Measurements from ENCODE around the gene PMPCA.

The PMPCA gene

DNA sequence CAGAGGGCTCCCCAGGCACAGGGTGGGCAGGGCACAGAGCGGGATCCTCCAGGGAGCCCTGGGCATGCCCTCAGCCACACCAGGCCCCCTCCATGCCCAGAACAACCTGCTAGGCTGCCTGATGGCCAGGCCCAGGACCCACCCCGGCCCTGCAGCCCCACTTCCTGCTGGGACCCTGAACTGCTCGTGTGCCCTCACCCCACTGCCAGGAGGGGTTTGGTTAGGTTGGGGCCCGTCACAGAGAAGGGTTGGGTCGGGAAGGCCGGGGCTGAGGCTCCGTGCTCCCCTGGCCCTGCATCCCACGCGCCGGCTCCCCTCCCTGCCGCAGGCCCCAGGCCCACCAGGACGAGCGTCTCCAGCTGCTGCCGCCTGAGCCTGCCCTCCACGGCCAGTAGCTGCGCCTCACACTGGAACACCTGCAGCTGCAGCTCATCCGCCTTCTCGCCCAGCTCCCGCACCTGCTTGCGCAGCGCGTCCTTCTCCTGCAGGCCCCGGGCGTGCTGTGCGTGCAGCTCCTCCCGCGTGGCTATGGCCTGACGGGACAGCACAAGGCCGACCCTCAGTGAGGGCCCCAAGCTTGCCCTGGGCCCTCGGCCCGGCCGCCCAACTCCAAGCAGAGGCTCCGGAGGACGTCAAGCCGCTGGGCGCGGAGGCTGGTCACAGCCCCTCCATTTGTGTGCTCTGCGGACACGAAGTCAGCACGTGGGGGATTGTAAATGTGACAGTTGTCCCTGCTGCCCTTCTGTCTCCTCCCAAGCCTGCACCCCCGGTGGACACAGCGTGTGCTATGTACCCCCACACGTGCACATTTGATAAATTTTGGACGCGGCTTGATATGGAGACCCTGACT, 42.9 kb upstream of the PMPCA start:
- H3K4me3 Mint-ChIP-seq: no peak overlapping the region
- H3K27me3 Mint-ChIP-seq: no peaks in the 10 kb centered on the region
- H3K27ac Mint-ChIP-seq (ENCODE audit: low read depth): no peak overlapping the region
- H3K9me3 Mint-ChIP-seq: no peaks in the 10 kb centered on the region
- peaks cover 2% of the 10 kb centered on the region for H3K4me1 Mint-ChIP-seq
- ATAC-seq (replicated peaks; ENCODE audit: extremely low read depth, poor library complexity, severe bottlenecking): no peak
- H3K36me3 Mint-ChIP-seq (ENCODE audit: insufficient read depth): peaks cover 5% of the 10 kb centered on the region
- DNase-seq (ENCODE audit: low spot score in 2 of 2): no peak

DNA sequence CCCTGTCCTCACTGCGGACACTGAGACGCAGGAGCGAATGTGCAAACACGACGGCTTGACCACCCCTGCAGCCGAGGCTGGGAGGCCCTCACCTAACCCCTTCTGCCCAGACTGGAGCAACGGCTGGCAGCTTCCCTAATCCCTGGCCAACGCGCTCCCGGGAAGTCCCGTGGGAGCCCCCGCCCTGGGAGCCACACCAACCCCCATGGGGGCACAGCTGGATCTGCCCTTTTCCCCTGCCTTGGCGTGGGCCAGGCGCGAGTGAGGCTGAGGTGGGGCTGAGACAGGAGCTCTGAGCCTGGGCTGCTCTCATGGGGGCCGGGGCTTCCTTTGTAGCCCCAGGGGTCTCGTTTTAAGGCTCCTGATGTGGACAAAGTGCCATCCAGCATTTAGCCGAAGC, 42.3 kb upstream of the PMPCA start:
- Mint-ChIP-seq H3K4me3 (no peak overlapping the region), H3K4me1 (no peaks in the 10 kb centered on the region), H3K27me3 (no peaks in the 10 kb centered on the region), H3K36me3 (ENCODE audit: insufficient read depth) (peaks cover 2% of the 10 kb centered on the region), H3K27ac (ENCODE audit: low read depth) (no peak overlapping the region), H3K9me3 (no peaks in the 10 kb centered on the region)
- ATAC-seq (replicated peaks; ENCODE audit: extremely low read depth, poor library complexity, severe bottlenecking) (no peak), DNase-seq (ENCODE audit: low spot score in 2 of 2) (no peak)

DNA sequence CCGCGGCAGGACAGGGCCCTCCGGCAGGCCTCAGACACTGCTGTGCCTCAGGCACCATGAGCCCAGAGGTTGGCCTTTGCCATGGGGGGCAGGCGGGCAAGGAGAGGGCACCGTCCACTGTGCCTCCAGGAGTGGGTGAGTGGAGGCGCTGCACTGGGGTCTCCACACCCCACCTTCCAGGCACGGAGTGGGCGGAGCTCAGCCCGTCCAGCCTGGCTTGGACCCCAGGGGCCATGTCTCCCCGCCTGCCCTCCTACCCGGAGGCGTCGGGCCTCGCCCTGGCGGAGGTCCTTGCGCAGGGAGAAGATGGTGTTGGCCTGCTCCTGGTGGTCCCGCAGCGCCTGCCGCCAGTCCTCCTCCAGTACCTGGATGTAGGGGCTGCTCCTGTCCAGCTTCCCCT, 40.4 kb upstream of the PMPCA start:
- H3K9me3 Mint-ChIP-seq: no peaks in the 10 kb centered on the region
- ATAC-seq (replicated peaks; ENCODE audit: extremely low read depth, poor library complexity, severe bottlenecking): no peak
- H3K4me1 Mint-ChIP-seq: no peaks in the 10 kb centered on the region

DNA sequence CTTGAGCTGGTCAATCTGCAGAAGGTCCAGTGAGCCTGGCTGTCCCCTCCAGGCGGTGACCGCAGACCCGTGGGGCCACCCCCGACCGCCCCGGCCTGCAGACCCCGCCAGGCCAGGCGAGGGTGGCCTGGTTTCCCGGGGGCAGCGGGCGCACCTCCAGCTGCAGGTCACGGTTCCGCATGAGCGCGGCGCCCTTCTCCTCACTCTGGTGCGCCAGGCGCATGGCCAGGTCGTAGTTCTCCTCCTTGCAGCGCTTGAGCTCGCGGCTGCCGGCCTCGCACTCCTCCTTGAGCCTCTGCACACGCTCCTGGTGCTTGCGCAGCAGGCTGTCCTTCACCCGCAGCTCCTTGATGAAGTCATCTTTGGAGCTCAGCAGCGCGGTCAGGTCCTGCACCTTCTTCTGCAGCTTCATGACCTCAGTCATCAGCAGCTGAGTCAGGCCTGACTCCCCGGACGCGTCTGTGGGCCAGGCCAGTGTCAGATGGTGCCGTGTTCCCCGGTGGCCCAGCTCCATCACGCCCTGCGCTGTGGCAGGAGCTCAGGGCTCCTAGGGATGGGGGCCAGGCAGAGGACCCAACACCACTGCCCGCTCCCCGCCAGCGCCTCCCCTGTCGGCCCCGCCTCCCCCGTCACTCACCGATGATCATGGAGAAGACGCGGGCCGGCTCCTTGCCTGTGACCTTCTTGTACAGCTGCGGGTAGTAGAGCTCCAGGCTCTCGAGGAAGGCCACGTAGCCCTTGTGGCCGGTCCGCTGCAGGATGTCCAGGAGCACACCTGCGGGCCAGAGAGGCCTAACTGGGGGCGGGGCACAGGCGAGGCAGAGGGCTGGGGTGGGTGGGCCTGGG, 39.5 kb upstream of the PMPCA start:
- H3K27ac Mint-ChIP-seq (ENCODE audit: low read depth): no peak overlapping the region
- H3K4me3 Mint-ChIP-seq: no peak overlapping the region
- no peak for ATAC-seq (replicated peaks; ENCODE audit: extremely low read depth, poor library complexity, severe bottlenecking)
- no peaks in the 10 kb centered on the region for H3K27me3 Mint-ChIP-seq
- DNase-seq (ENCODE audit: low spot score in 2 of 2): no peak
- no peaks in the 10 kb centered on the region for H3K4me1 Mint-ChIP-seq
- no peaks in the 10 kb centered on the region for H3K36me3 Mint-ChIP-seq (ENCODE audit: insufficient read depth)
- no peaks in the 10 kb centered on the region for H3K9me3 Mint-ChIP-seq

More for the DNA sequence above, 40.4 kb upstream of the PMPCA start:
- Mint-ChIP-seq H3K36me3 (ENCODE audit: insufficient read depth) (no peaks in the 10 kb centered on the region), H3K4me3 (no peak overlapping the region), H3K27ac (ENCODE audit: low read depth) (no peak overlapping the region), H3K27me3 (no peaks in the 10 kb centered on the region)
- DNase-seq (ENCODE audit: low spot score in 2 of 2): no peak

DNA sequence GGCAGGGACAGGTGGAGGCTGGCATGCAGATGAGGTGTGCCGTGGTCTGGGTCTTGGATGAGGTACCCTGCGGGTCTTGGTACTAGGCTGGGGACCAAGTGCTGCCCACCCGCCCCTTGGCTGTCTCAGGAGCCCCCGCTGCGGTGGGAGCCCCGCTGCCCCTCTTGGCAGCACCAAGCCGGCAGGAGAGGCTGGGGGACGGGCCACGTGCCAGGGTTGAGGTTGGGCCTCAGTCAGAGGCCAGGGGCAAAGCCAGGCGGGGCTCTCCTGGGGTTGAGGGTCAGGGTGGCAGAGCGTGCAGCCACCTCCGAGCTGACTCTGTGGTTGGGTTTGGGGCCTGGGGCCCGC, 39.0 kb upstream of the PMPCA start:
- ATAC-seq (replicated peaks; ENCODE audit: extremely low read depth, poor library complexity, severe bottlenecking): no peak
- Mint-ChIP-seq H3K4me1 (no peaks in the 10 kb centered on the region), H3K27ac (ENCODE audit: low read depth) (no peak overlapping the region), H3K27me3 (no peaks in the 10 kb centered on the region), H3K4me3 (no peak overlapping the region), H3K9me3 (no peaks in the 10 kb centered on the region), H3K36me3 (ENCODE audit: insufficient read depth) (no peaks in the 10 kb centered on the region)
- no peak for DNase-seq (ENCODE audit: low spot score in 2 of 2)

DNA sequence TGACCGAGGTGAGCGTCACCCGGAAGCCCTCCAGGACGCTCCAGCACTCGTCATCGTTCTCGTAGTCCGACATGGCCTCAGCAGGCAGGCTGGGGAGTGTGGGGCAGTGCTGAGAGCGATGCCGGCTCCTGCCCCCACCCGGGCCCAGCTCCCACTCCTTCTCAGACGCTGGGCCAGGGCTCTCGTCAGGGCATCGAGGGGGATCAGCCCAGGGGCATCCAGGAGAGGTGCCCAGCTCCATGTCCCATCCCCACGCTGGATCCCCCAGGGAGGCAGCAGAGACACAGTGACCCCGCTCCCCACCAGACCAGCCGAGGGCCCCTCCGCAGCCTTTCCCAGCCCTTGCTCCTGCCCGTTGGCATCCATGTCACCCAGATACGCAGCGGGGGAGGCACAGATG, 38.5 kb upstream of the PMPCA start:
- Mint-ChIP-seq H3K36me3 (ENCODE audit: insufficient read depth) (no peaks in the 10 kb centered on the region), H3K4me1 (no peaks in the 10 kb centered on the region), H3K4me3 (no peak overlapping the region), H3K9me3 (no peaks in the 10 kb centered on the region), H3K27ac (ENCODE audit: low read depth) (no peak overlapping the region), H3K27me3 (no peaks in the 10 kb centered on the region)
- DNase-seq (ENCODE audit: low spot score in 2 of 2) (no peak), ATAC-seq (replicated peaks; ENCODE audit: extremely low read depth, poor library complexity, severe bottlenecking) (no peak)

DNA sequence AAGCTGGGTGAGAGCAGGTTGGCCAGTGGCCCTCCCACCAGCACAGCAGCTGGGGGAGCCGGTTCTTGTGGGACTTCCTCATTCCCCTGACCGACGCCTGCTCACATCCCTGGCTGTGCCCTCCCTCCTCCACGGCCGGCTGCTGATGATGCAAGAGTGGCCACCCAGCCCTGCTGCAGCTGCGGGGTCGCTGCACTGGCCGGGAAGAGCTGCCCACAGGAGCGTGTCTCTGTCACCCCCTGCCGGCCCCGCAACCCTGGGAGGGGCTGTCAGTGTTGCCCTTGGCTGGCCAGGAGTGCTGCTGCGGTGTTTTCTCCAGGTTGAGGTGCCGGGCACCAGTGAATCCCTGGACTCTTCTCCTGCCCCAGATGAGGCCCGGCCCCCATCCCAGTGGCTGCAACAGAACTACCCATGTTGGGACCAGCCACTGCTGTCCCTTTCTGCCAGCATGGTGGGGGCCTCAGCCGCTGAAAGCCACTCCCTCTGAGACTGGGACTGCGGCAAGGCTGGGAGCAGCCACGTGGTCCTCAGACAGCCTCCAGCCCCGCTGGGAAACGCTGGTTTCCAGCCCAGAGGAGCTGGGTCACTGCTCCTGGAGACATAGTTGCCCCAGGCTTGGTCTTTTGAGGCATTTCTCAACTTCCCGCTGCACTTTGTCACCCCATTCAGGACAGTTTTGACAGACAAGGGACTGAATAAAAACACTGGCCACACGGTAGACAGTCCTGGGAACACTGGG, 37.7 kb upstream of the PMPCA start:
- no peak overlapping the region for H3K27ac Mint-ChIP-seq (ENCODE audit: low read depth)
- H3K4me1 Mint-ChIP-seq: no peaks in the 10 kb centered on the region
- no peak overlapping the region for H3K4me3 Mint-ChIP-seq
- no peak for DNase-seq (ENCODE audit: low spot score in 2 of 2)
- ATAC-seq (replicated peaks; ENCODE audit: extremely low read depth, poor library complexity, severe bottlenecking): no peak
- no peaks in the 10 kb centered on the region for H3K27me3 Mint-ChIP-seq
- H3K9me3 Mint-ChIP-seq: no peaks in the 10 kb centered on the region
- peaks cover 2% of the 10 kb centered on the region for H3K36me3 Mint-ChIP-seq (ENCODE audit: insufficient read depth)

DNA sequence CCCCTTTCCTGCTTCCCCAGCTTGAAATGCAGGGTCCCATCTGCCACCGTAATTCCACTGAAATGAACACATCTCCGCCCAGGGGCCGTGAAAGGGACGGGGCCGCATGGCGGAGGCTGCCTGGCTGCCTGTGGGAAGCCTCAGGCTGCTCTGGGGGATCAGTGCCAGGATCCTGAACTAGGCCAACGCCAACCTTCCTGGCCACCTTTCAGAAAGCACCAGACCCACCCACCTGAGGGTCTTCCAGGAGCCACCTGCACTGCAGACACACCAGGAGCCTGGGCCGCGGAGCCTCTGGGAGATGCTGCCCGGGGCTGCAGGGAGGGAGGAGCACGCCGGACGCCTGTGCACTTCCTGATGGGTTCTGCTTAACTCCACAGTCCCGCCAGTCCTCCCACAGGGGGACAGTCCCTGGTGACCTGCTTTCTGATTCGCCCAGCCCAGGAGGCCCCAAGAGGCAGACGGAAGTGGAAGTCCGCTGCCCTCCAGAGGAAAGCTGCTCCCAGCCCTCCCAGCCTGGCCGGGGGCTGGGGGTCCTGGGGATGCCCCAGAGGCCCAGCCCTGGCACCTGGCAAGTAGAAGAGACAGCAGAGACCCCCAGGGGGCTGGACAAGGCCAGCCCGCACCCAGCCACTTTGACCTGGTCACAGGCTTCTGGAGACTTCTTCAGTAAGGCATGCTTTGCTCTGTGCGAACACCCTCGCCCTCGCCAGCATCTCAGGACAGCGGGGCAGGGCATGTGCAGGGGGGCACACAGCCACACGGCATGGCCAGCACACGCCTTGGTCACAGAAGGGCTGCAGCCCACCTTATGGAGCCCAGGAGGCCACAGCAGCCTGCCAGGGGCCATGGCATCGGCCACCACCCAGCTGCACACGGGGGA, 36.9 kb upstream of the PMPCA start, which contains the start of gene CARD9:
CARD9 (minus strand) TSS at position 370 of the 883 bp plus-strand sequence. CDS start 1,591 bp downstream, outside the sequence.
- ATAC-seq (replicated peaks; ENCODE audit: extremely low read depth, poor library complexity, severe bottlenecking) (no peak), DNase-seq (ENCODE audit: low spot score in 2 of 2) (no peak)
- Mint-ChIP-seq H3K36me3 (ENCODE audit: insufficient read depth) (peaks cover 2% of the 10 kb centered on the region), H3K27me3 (no peaks in the 10 kb centered on the region), H3K4me3 (no peak within 1 kb of the TSS), H3K9me3 (no peaks in the 10 kb centered on the region), H3K27ac (ENCODE audit: low read depth) (no peak within 1 kb of the TSS), H3K4me1 (no peaks in the 10 kb centered on the region)

DNA sequence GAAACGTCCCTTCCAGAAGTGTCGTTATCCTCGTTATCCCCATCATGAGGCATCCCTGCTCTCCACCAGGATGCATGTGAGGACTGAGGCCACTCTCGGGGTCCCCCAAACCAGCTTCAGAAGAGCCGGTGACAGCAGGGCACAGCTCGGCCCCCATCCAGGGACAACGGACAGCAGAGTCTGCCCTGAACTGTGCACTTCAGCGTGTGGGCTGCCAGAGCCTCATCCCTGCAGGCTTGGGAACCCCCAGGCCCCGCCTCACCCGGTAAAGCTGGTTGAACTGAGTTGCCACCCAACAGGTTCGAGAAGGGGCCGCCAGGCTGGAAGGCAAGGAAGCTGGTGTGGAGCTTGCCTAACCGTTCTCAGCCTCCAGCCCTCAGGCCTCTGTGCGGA, 36.3 kb upstream of the PMPCA start:
- Mint-ChIP-seq H3K36me3 (ENCODE audit: insufficient read depth) (peaks cover 2% of the 10 kb centered on the region), H3K4me1 (no peaks in the 10 kb centered on the region), H3K27ac (ENCODE audit: low read depth) (no peak overlapping the region), H3K9me3 (no peaks in the 10 kb centered on the region), H3K27me3 (no peaks in the 10 kb centered on the region), H3K4me3 (no peak overlapping the region)
- DNase-seq (ENCODE audit: low spot score in 2 of 2) (no peak), ATAC-seq (replicated peaks; ENCODE audit: extremely low read depth, poor library complexity, severe bottlenecking) (no peak)

DNA sequence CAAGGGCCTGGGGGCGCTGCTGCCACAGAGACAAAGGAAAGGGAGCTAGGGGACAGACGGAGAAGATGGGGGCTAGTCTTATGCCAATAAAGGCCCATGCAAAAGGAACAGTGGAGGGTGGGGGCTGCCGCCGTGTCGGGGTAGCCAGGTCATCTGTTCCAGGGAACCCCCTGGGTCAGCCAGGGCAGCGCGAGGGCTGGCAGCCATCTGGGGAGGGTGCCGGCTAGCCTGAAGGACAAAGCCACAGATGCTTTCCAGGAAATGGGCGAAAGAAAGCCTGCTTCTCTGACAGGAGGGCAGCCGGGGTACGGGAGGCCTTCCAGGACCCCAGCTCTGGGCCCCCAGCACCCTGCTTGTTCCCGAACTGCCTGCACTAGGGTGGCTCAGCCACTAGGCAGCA, 35.4 kb upstream of the PMPCA start:
- Mint-ChIP-seq H3K9me3 (no peaks in the 10 kb centered on the region), H3K36me3 (ENCODE audit: insufficient read depth) (peaks cover 2% of the 10 kb centered on the region), H3K4me3 (no peak overlapping the region), H3K4me1 (no peaks in the 10 kb centered on the region), H3K27me3 (no peaks in the 10 kb centered on the region), H3K27ac (ENCODE audit: low read depth) (no peak overlapping the region)
- ATAC-seq (replicated peaks; ENCODE audit: extremely low read depth, poor library complexity, severe bottlenecking) (no peak), DNase-seq (ENCODE audit: low spot score in 2 of 2) (no peak)

DNA sequence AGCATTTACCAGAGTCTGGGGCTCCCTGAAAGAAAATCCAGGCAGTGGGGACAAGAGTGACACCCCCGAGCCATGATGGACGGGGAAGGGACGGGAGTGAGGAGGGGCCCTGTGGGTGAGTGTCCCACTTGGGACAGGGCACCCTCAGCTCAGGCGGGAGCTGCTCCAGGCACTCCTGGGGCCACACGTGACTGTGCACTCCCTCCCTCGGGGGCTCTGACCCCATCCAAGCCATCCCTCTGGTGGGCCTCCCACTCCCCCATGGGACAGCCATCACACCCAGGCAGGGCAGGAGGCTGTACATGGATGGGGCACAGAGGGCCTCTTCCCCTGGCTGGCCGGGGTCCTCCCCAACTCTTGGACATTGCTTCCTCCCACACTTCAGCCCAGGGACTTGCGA, 34.0 kb upstream of the PMPCA start:
- H3K27ac Mint-ChIP-seq (ENCODE audit: low read depth): no peak overlapping the region

More for the DNA sequence above, 34.0 kb upstream of the PMPCA start:
- DNase-seq (ENCODE audit: low spot score in 2 of 2) (no peak), ATAC-seq (replicated peaks; ENCODE audit: extremely low read depth, poor library complexity, severe bottlenecking) (no peak)
- no peaks in the 10 kb centered on the region for H3K27me3 Mint-ChIP-seq
- no peaks in the 10 kb centered on the region for H3K4me1 Mint-ChIP-seq
- H3K9me3 Mint-ChIP-seq: no peaks in the 10 kb centered on the region
- H3K4me3 Mint-ChIP-seq: no peak overlapping the region
- peaks cover 5% of the 10 kb centered on the region for H3K36me3 Mint-ChIP-seq (ENCODE audit: insufficient read depth)
